Brain microvascular endothelial cell (primary cell): Measurements from ENCODE around the gene C5orf63.

Experiments used
- DNase-seq: peaks from one replicate; pipeline ENCODE4 v3.0.0-alpha.2; 2020
- H3K27ac ChIP-seq: fragments of 250-450 bp; sonication (Bioruptor Pico); 2 replicates; pipeline ENCODE4 v1.5.1; 2020; ENCODE audit warnings: mild to moderate bottlenecking, moderate library complexity
- H3K27me3 ChIP-seq: fragments of 250-450 bp; sonication (Bioruptor Pico); replicated peaks from 2 replicates; pipeline ENCODE4 v1.5.1; 2020; ENCODE audit warnings: mild to moderate bottlenecking
- H3K36me3 ChIP-seq: fragments of 250-450 bp; sonication (Bioruptor Pico); replicated peaks from 2 replicates; pipeline ENCODE4 v1.5.1; 2020; ENCODE audit warnings: mild to moderate bottlenecking
- H3K4me3 ChIP-seq: 2 replicates; pipeline ENCODE4 v1.5.1; 2011; ENCODE audit warnings: low read depth, mild to moderate bottlenecking, control low read depth, low read length, moderate library complexity
- CTCF ChIP-seq: IDR thresholded peaks from 2 replicates; pipeline ENCODE4 v1.5.1; 2011; ENCODE audit warnings: low read depth, mild to moderate bottlenecking, moderate library complexity, low read length, control low read depth, inconsistent platforms; ENCODE audit errors: missing control alignments
- in situ Hi-C: cut with HindIII; loops from 2 replicates; pipeline ENCODE4 v1.10.0; 2017; ENCODE audit warnings: low sequenced_read_pairs, low pct_ligation_motif_present

C5orf63 gene

GRCh38 chr5:127083711-127084110 is 10.4 kb upstream of the C5orf63 start:
- in situ Hi-C loops, result no loop called here
- Histone ChIP-seq H3K4me3 (no peak overlapping the region), H3K27ac (no peak overlapping the region), H3K36me3 (no peaks in the 10 kb centered on the region), H3K27me3 (no peaks in the 10 kb centered on the region)
- no peak for TF ChIP-seq CTCF
- DNase-seq, result no peak

- DNase-seq, result no peak
- no peak for TF ChIP-seq CTCF
- Histone ChIP-seq H3K4me3 (no peak overlapping the region), H3K27me3 (no peaks in the 10 kb centered on the region), H3K27ac (no peak overlapping the region), H3K36me3 (no peaks in the 10 kb centered on the region)
- in situ Hi-C loops, result no loop called here
Observed at GRCh38 chr5:127079994-127080491, 6.7 kb upstream of the C5orf63 start.

- TF ChIP-seq CTCF, result no peak
- Histone ChIP-seq H3K4me3 (no peak overlapping the region), H3K27me3 (no peaks in the 10 kb centered on the region), H3K27ac (no peak overlapping the region), H3K36me3 (no peaks in the 10 kb centered on the region)
- in situ Hi-C loops, result no loop called here
- no peak for DNase-seq
Observed at GRCh38 chr5:127077366-127077765, 4.1 kb upstream of the C5orf63 start.

- peak; percentile 58 for DNase-seq
- no peak overlapping the region for H3K4me3 ChIP-seq
- H3K36me3 ChIP-seq, result no peaks in the 10 kb centered on the region
- no peak for TF ChIP-seq CTCF
- H3K27me3 ChIP-seq, result no peaks in the 10 kb centered on the region
- in situ Hi-C loops, result no loop called here
- H3K27ac ChIP-seq, result no peak overlapping the region
Observed at GRCh38 chr5:127076315-127077129, 3.2 kb upstream of the C5orf63 start.

GRCh38 chr5:127074466-127074865 is 1.2 kb upstream of the C5orf63 start:
- in situ Hi-C loops, result no loop called here
- no peaks in the 10 kb centered on the region for H3K36me3 ChIP-seq
- no peak overlapping the region for H3K4me3 ChIP-seq
- DNase-seq, result no peak
- no peak for TF ChIP-seq CTCF
- no peak overlapping the region for H3K27ac ChIP-seq
- H3K27me3 ChIP-seq, result no peaks in the 10 kb centered on the region
